Skeletal muscle tissue (tissue), 4 donors: ENCODE data around the gene MAD1L1. TPM values are rescaled to one million over a fixed set of nuclear protein-coding genes. Genes with fewer than 3 reads are reported as not detected.

Experiments
- H3K27ac ChIP-seq: one replicate; pipeline ENCODE4 v1.7.0; 2013; ENCODE audit warnings: mild to moderate bottlenecking, low read depth, low read length, inconsistent platforms
- H3K27me3 ChIP-seq, 3 donors: one replicate each; pipeline ENCODE4 v1.7.0; 2013; ENCODE audit warnings: low read length in 3 of 3; ENCODE audit not compliant: control insufficient read depth in 3 of 3, insufficient read depth in 3 of 3
- H3K36me3 ChIP-seq, 3 donors: one replicate each; pipeline ENCODE4 v1.7.0; 2013; ENCODE audit warnings: low read length in 3 of 3; ENCODE audit not compliant: control insufficient read depth in 3 of 3, insufficient read depth in 3 of 3
- H3K4me1 ChIP-seq, 3 donors: one replicate each; pipeline ENCODE4 v1.7.0; 2013; ENCODE audit warnings: low read length in 3 of 3, mild to moderate bottlenecking in 3 of 3; ENCODE audit not compliant: control insufficient read depth in 3 of 3, insufficient read depth in 3 of 3
- H3K4me3 ChIP-seq, 3 donors: one replicate each; pipeline ENCODE4 v1.7.0; 2013; ENCODE audit warnings: low read length in 3 of 3
- H3K9ac ChIP-seq, 3 donors: one replicate each; pipeline ENCODE4 v1.7.0; 2013; ENCODE audit warnings: low read length in 3 of 3, mild to moderate bottlenecking in 3 of 3, moderate library complexity in 2 of 3, low read depth in 1 of 3
- H3K9me3 ChIP-seq, 3 donors: one replicate each; pipeline ENCODE4 v1.7.0; 2013; ENCODE audit warnings: low read length in 3 of 3; ENCODE audit not compliant: control insufficient read depth in 3 of 3
- total RNA-seq: library from RNA; depleted of rRNA; stranded (reverse); fragments of >200 nt; gene quantifications from one replicate; pipeline ENCODE4 v1.2.3, GENCODE V29; 2014
- donor health status: Osteomylitis.

Gene MAD1L1
- total RNA-seq, 1 donor from 2014 or later = 42.3 TPM

DNA sequence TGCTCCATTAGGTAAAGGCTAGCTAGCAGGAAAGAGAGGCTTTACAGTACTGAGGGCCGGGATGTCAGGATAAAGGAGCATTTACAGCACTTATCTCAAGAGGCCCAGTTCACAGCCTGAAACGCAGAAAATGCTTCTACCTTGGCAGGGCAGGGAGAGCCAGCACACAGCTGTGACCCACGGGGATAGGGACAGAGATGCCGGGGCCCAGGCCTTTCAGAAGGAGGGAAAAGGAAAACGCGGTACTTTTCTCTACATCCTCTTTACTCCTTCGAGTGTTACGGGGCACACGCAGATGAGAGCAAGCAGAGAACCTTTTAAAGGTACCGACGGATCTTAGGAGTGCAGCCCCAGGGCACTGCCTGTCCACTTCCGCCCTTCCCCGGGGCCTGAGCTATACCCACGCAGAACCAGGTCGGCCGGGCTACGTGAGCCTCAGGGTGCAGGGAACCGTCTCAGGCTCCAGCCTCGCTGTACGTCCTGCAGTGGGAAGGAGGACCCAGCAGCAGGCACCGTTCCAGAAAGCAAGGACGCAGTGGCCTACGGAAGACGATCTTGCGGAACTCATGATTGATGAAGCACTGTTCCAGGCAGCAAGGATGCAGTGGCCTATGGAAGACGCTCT lies 330.4 kb downstream of the MAD1L1 start:
- Histone ChIP-seq H3K4me3 (no peak overlapping the region), H3K36me3 (peaks cover 0 to 4% (median 0%) of the 10 kb centered on the region in 3 donors), H3K4me1 (peaks cover 11 to 20% (median 19%) of the 10 kb centered on the region in 3 donors), H3K9ac (no peak overlapping the region), H3K27me3 (no peaks in the 10 kb centered on the region), H3K27ac (no peak overlapping the region), H3K9me3 (no peaks in the 10 kb centered on the region)

DNA sequence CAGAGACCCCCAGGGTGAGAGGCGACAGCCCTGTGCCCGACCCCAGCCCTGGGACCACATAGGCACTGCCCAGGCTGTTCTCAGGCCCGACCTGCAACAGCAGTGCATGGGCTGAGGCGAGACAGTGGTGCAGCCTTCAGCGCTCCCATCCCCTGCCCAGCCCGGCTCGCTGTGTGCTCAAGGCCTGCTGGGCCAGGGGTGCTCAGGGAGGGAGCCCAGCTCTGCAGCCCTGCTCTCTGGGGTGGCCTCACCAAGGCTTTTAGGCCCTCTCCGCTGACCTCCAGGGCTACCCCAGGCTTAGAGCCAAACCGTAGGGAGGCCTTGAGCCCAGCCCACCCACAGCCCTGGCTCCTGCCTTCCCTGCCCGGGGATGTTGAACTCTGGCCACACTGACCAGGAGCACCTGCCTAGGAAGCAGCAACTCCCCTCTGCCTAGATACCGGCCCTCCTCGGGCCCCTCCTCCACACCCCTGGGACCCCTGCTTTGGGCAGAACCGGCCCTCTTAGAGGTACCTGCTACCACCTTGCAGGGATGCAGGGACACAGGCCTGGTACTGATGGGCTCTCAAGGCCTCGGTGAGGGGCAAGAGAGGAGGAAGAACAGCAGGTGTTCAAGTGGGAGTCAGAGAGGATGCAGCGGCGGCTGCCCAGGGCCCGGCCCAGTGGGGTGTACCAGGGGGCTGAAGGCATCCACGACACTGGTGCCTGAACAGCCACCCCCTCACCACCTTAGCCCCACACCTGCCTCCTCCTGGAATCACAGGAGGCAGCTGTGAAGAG lies 331.1 kb downstream of the MAD1L1 start:
- peaks cover 11 to 20% (median 19%) of the 10 kb centered on the region in 3 donors for H3K4me1 ChIP-seq
- no peaks in the 10 kb centered on the region for H3K27me3 ChIP-seq
- no peak overlapping the region for H3K4me3 ChIP-seq
- H3K36me3 ChIP-seq = peaks cover 0 to 4% (median 0%) of the 10 kb centered on the region in 3 donors
- H3K27ac ChIP-seq = no peak overlapping the region
- no peaks in the 10 kb centered on the region for H3K9me3 ChIP-seq
- H3K9ac ChIP-seq = no peak overlapping the region

DNA sequence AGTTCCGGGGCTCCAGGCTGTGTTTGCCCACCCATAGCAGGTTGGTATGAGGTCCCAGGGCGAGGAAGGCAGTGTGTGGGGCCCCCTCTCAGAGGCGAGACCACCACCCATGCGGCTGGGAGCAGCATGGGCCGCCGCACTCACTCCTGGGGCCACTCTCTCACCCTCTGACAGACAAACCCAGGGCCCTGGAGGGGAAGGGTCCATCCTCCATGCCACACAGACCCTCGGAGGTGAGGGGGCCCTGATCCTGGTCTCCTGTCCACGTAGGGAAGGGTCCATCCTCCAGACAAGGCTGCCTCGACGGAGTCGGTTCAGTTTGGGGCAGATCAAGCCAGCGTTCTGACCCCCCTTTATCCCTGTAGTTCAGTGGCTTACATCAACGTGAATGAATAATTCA lies 331.9 kb downstream of the MAD1L1 start:
- peak overlapping the region in 1 of 3 donors; percentile 8 for H3K9ac ChIP-seq
- peaks cover 0 to 4% (median 0%) of the 10 kb centered on the region in 3 donors for H3K36me3 ChIP-seq
- H3K4me3 ChIP-seq = no peak overlapping the region
- no peaks in the 10 kb centered on the region for H3K27me3 ChIP-seq
- no peak overlapping the region for H3K27ac ChIP-seq
- peaks cover 13 to 25% (median 24%) of the 10 kb centered on the region in 3 donors for H3K4me1 ChIP-seq
- H3K9me3 ChIP-seq = no peaks in the 10 kb centered on the region

DNA sequence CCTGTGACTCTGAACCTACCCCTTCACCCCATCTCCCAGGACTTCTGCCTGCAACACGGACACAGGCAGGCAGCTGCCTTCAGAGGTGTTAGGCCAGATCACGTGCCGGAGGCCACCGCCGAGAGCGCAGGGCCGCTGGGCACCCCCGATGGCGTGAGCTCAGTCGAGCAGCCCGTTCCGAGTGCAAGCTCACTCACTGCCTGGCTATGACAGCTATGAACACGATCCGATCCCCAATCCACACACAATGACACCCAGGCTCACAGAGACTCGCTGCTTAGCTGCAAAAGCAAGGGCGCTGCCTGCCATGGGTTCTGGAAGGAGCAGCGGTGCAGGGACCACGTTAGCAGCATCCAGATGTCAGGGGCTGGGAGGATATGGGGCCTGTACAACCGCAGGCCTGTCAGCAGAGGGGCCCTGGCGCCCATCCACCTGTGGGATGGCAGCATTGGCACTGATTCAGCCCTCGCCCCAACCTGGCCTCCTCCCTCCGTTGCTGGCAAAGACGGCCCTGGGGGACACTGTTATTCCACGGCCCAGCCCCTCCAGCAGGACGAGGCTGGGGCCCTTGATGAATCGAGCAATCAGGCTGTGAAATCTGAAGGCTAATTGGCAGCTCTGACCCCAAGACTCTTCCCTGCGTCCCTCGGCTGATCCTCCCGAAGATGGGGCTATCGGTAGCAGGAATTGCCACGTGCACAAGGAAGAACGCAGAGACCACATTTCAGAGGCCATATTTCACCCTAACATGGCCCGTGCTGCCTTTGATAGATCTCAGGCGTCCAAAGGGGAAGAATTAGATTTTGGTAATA lies 332.6 kb downstream of the MAD1L1 start:
- Histone ChIP-seq H3K36me3 (peaks cover 0 to 4% (median 0%) of the 10 kb centered on the region in 3 donors), H3K9me3 (no peaks in the 10 kb centered on the region), H3K27me3 (no peaks in the 10 kb centered on the region), H3K27ac (no peak overlapping the region), H3K4me1 (peaks cover 19 to 31% (median 31%) of the 10 kb centered on the region in 3 donors), H3K9ac (peak overlapping the region in 1 of 3 donors; percentile 70), H3K4me3 (no peak overlapping the region)

DNA sequence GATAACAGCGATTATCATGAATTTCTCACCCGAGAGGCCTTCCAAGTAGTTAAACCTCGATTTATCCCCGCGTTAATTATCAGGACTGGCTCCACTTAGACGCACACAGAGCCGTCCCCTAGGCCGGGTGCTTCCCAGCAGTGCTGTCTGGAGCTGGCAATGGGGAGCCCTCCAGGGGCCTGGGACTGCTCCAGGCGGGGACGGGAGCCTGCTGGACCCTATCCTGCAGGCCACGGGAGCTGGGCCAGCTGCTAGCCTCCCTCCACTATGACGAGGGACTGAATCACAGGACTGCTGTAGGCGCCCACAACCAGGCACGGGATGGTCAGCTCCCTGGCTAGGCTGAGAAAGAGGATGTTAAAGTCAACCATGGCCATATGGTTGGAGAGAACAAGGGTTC lies 333.5 kb downstream of the MAD1L1 start:
- H3K36me3 ChIP-seq = peaks cover 0 to 4% (median 0%) of the 10 kb centered on the region in 3 donors
- no peaks in the 10 kb centered on the region for H3K27me3 ChIP-seq
- no peak overlapping the region for H3K27ac ChIP-seq
- H3K4me3 ChIP-seq = no peak overlapping the region
- H3K9me3 ChIP-seq = no peaks in the 10 kb centered on the region
- peaks cover 29 to 41% (median 40%) of the 10 kb centered on the region in 3 donors for H3K4me1 ChIP-seq
- H3K9ac ChIP-seq = peak overlapping the region in 2 of 3 donors; percentile 8 to 70

DNA sequence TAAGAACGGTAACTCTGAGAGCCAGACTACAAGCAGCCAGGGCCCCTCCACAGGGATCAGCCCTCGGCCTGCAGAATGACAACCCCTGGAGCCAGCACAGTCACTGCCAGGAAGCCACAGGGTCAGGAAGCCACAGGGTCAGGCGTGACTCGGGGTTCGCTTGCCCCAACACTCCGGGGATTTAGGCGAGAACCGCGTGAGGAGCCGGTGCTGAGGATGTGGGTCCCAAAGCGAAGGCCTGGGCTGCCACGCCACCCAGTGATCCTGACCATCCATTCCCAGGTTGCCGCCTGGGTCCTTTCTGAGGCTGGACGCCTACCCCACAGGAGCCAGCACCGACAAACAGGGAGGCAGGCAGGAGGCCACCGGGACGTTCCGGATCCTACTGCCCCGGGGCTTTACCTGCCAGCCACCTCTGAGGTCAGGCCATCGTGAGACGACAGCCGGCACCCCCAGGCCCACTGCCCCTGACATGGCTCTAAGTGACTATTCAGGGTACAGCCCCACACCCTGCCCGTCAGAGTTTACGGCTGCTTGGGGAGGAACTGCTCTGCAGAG lies 334.0 kb downstream of the MAD1L1 start:
- Histone ChIP-seq H3K27ac (no peak overlapping the region), H3K9ac (peak overlapping the region in 2 of 3 donors; percentile 8 to 70)

DNA sequence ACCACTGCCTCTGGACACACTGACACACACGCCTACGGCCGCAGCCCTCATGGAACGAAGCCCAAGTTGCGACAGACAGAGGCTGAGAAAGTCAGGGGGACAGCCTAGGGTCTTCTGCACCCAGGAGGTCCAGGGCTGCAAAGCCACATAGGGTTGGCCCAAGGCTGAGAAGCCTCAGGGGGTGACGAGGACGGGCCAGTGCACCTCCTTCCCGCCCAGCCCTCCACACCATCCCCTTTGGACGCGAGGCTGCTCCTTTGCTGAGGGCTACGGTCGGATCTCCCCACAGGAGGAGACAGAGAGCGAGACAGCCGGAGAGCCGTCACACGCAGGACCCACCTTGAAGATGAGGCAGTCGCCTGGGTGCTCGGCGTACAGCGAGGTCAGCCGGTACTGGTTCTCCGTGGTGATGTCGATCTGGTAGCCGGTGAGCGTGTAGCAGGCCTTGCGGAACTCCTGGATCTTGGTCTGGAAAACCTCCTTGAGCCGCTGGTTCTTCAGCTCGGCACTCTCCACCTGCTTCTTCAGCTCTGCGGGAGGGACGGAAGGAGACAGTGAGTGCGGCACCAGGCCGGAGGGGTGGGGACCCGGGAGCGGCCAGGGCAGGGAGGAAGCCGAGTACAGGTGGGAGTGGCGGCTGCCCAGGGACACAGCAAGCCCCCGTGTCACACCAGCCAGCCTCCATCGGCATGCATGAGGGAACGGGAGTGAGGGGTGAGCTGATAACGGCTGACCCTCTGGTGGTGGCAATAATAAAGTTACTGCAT lies 334.7 kb downstream of the MAD1L1 start:
- Histone ChIP-seq H3K9me3 (no peaks in the 10 kb centered on the region), H3K27ac (no peak overlapping the region), H3K4me3 (no peak overlapping the region), H3K9ac (peak overlapping the region in 1 of 3 donors; percentile 70), H3K27me3 (no peaks in the 10 kb centered on the region), H3K4me1 (peaks cover 33 to 48% (median 48%) of the 10 kb centered on the region in 3 donors), H3K36me3 (peaks cover 0 to 4% (median 2%) of the 10 kb centered on the region in 3 donors)

More for the DNA sequence above, 334.0 kb downstream of the MAD1L1 start:
- Histone ChIP-seq H3K9me3 (no peaks in the 10 kb centered on the region), H3K4me1 (peaks cover 33 to 46% (median 45%) of the 10 kb centered on the region in 3 donors), H3K36me3 (peaks cover 0 to 4% (median 2%) of the 10 kb centered on the region in 3 donors), H3K4me3 (no peak overlapping the region), H3K27me3 (no peaks in the 10 kb centered on the region)

DNA sequence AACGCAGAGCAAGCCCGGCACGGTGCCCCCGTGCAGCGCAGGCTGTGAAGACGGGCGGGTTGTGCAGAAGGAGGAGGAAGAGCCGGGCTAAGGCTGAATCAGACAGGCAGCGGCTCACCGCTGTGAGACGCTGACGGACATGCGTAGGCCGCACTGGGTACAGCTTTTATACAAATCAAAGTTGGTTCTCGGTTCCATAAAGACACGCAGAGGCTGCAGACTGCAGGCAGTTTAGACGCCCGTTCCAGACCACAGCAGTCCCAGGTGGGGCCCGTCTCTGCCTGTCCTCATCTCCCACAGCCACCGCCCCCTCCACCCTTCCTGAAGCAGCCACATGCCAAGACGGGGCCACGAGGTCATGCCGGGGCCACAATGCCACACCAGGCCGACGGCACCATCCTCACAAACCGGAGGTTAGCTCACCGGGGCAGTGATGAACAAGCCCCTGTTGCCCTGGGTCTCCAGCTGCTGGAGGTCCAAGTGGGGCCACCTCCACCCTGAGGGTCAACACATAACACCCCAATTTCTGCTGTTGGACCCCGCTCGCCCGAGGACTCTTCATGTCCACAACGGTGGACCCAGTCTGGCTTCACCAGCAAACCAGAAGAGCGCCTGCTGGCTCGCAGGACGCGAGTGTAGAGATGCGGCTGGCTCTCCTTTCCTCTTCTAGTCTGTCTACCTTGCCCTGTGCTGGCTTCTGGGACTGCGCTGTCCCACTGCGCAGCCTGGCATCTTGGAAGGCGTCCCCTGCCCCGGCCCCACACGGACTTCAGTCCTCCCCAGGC lies 335.5 kb downstream of the MAD1L1 start:
- H3K27me3 ChIP-seq = no peaks in the 10 kb centered on the region
- H3K36me3 ChIP-seq = peaks cover 0 to 4% (median 2%) of the 10 kb centered on the region in 3 donors
- no peak overlapping the region for H3K9ac ChIP-seq
- H3K27ac ChIP-seq = no peak overlapping the region
- peaks cover 33 to 48% (median 48%) of the 10 kb centered on the region in 3 donors for H3K4me1 ChIP-seq
- H3K9me3 ChIP-seq = no peaks in the 10 kb centered on the region
- H3K4me3 ChIP-seq = no peak overlapping the region
